ENCODE data around the gene SATL1.
A peak's percentile ranks its signal among the peaks of the same experiment; 100 is the strongest.
"Not testable (repeated sequence)": the region's sequence is repeated elsewhere in the genome, so short reads cannot be mapped to it uniquely, and the experiment has no call there.

Gene SATL1, protein sequence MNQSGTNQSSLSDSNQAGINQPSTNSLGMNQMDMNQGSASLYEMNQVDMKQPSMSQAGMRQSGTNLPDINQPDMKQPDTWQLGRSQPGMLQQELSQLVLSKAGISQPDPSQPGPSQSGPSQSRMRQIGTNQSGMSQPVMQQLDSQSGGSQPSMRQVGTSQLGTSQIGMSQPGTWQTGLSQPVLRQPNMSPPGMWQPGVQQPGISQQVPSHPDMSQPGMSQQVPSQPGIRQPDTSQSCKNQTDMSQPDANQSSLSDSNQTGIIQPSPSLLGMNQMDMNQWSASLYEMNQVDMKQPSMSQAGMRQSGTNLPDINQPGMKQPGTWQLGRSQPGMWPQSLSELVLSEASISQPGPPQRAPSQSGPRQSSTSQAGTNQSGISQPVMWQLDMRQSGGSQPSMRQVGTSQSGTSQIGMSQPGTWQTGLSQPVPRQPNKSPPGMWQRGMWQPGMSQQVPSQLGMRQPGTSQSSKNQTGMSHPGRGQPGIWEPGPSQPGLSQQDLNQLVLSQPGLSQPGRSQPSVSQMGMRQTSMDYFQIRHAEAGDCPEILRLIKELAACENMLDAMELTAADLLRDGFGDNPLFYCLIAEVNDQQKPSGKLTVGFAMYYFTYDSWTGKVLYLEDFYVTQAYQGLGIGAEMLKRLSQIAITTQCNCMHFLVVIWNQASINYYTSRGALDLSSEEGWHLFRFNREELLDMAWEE

GRCh38 chrX:85243761-85244449 lies at the start of gene SATL1, which contains the start of gene ZNF711:
Gene SATL1 (minus strand): TSS chrX:85243779. CDS start chrX:85108968, 134,811 bp downstream.
Gene ZNF711 (plus strand): TSS chrX:85243991. CDS start chrX:85247573, 3,582 bp downstream.
- DNase-seq, result peak; percentile 39

DNA sequence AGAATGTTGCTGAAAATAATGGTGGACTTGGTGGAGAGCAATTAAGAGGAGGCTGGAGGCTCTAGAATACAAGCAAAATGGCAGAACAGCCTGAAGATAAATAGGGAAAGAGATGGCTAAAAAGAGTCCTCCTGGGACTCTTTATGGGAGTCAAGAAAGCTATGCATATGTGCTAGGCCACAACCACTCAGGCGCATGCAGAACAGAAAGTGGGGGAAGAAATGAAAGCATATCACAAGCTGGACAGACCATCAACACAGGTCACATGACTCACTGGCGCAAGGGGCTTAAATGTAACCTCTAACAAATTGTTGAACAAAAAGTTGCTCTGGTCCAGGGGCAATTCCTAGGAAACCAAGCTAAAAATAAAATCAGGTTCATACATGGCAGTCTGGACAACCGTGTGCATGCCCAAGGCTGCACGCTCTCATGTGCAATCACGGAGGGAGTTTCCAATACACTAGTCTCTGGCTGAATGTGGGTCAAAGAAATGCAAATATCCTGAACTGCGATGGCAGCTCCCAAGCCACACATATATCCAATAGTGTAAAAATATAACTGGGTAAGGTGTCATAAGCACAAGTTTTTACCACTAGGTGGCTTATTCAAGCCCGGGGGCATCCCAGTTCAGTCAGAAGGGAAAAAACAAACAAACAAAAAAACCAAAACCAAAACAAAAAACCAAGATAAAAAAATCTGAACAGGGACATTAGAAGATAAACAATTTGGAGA lies 45.6 kb upstream of the SATL1 start:
- DNase-seq, result no peak

DNA sequence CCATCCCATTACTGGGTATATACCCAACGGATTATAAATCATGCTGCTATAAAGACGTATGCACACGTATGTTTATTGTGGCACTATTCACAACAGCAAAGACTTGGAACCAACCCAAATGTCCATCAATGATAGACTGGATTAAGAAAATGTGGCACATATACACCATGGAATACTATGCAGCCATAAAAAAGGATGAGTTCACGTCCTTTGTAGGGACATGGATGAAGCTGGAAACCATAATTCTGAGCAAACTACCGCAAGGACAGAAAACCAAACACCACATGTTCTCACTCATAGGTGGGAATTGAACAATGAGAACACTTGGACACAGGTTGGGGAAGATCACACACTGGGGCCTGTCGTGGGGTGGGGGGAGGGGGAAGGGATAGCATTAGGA lies 41.7 kb upstream of the SATL1 start:
- not testable (repeated sequence) for DNase-seq

GRCh38 chrX:85244450-85245211 lies 1.1 kb upstream of the SATL1 start:
- peak; percentile 9 for DNase-seq

DNA sequence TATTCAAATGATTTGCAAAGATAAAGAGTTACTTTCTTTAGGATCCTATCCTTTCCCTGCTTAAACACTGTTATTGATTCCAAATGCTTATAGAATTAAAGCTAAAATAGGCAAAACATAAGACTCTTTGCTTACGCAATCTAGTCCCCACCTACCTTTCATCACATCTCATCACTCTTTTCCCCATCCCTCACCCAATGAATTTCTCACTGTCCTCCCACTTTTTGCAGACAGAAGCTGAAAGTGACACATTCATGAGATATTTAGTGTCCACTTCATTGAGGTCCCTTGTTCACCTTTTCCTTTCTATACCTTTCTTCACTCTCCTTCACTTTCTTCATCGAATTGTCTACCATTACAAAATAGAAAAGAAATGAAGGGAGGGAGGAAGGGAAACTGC lies 424 bp downstream of the SATL1 start:
- DNase-seq, result no peak

- no peak for DNase-seq
These were observed 20.2 kb downstream of the SATL1 start for GRCh38 chrX:85223359-85223758.

GRCh38 chrX:85221361-85221760 lies 22.2 kb downstream of the SATL1 start:
- DNase-seq, result no peak

GRCh38 chrX:85215946-85216345 lies 27.6 kb downstream of the SATL1 start:
- no peak for DNase-seq

DNA sequence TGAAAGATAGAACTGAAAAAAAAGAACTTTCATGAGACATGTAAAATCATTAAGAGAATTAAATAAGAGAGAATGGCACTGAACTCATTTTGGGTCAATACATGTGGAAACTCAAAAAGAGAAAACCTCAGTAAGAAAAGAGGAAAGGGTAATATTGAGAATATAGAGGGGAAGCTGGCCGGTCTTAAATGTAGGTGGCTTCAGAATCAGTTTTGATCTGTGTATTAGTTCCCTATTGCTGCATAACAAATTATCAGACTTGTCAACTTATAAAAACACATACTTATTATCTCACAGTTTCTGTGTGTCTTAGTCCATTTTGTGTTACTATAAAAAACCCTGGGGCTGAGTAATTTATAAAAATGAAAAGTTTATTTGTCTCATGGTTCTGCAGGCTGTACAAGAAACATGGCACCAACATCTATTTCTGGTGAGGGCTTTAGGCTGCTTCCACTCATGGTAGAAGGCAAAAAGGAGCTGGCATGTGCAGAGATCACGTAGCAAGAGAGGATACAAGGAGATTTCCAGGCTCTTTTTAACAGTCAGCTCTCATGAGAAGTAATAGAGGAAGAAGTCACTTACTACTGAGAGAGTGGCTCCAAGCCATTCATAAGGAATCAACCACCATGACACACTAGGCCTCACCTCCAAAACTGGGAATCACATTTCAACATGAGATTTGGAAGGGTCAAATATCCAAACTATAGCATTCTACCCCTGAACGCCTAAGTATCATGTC lies 29.6 kb downstream of the SATL1 start:
- DNase-seq, result no peak

DNA sequence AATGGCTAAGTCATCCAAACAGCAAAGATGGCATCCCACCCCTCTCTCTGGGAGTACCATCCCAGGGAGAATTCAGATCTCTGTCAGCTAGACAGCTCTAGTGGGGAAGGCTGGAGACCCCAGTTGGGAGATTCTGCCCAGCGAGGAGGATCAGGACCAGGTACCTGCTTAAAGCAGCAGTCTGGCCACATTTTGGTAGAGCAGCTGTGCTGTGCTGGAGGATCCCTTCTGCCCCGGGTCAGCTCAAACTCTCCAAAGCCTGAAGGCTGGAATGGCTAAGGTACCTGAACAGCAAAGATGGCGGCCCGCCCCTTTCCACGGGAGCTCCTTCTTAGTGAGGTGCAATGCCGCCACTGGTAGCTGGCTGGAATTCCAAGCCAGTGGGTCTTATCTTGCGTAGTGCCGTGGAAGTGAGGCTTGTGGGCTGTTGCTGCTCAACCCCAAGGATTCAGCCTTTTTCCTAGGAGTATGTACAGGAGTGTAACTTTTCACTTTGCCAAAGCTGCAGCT lies 40.1 kb downstream of the SATL1 start:
- DNase-seq, result no peak

GRCh38 chrX:85196319-85196718 lies 47.3 kb downstream of the SATL1 start:
- no peak for DNase-seq

- DNase-seq, result no peak
These were observed 83.9 kb downstream of the SATL1 start for GRCh38 chrX:85159644-85160043.

DNA sequence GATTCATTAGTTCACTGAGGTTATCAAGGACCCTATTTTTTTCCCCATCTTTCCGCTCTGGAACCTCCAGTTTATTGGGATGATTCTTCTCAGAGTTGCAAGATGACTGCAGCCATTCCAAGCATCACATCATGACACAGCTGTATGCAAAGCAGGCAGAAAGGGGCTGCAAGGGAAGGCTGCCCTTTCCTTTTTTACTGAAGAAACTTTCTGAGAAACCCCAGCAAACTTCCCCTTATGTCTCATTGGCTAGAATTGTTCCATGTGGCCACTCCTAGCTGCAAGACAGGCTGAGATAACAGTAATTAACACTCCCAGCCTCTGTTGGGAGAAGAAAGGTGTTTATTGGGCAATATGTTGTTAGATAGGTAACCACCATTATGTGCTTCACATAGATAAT lies 102.6 kb downstream of the SATL1 start:
- DNase-seq, result no peak

DNA sequence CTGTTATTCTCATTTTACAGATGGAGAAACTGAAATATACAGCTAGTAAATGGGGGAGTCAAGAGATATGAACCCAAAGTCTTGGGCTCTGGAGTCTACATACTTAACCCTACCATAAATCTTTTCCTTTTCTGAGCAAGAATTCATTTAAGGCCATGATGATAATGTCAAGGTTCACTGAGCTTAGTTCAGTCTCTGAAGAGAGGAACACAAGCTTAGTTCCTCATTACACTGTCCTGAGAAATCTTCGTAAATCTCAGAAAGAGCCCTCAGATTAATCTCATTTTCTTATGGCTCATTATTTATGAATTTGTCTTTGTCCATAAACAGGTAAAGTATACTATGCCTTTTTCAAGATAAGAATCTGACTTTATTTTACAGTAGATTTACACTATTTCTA lies 104.2 kb downstream of the SATL1 start:
- no peak for DNase-seq

DNA sequence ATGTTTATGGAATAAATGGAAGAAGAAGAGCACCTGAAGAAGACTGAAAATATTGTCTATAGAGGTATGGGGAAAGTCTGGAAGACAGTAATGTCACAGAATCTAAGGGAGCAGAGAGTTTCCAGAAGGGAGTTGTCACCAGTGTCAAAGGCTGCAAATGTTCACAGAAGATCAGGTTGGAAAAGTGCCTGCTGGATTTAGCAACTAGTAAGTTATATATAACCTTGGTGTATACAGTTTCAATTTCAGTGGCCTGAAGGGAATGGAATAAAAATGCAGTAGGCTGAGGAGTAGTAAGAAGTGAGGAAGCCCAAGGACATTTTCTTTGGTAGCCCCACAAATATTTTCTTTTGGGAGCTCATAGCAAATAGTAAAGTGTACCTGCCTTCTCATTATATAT lies 107.2 kb downstream of the SATL1 start:
- no peak for DNase-seq

DNA sequence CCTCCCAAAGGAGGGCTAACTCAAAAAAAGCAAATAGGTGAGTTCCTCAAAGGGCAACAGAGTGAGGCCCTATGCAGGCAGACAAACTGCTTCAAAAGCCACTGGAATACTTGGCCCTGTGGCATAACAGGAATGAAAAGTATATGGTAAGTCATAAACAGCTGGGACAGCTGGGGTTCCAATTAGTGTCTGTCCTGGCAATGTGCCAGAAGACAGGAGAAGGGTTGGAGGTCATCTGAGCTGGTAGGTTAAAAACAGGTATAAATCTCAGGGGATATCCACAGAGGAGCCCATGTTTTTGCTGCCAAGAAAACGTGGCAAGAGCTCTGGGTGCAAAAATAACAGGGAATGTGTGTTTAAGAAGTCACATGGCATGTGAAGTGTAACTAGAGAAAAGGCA lies 128.3 kb downstream of the SATL1 start:
- no peak for DNase-seq

GRCh38 chrX:85114776-85115175 lies 128.8 kb downstream of the SATL1 start:
- no peak for DNase-seq

GRCh38 chrX:85114171-85114570 lies 129.4 kb downstream of the SATL1 start:
- no peak for DNase-seq

DNA sequence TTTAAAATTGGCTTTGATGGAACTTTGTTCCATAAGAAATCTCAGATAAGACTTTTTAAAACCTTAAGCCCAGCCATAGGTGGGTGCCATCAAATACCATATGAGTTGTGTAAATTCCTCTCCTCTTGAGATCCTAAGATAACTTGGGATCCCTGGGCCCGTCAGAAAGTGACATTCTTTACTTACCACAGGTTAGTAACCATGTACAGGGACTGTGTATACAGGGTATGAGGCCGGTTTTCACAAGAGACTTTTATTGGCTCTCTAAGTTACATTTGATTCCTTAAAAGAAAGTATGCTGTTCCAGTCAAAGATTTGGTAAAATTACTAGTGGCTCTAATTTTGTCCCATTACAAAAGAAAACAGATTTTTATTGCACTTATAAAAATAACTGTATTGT lies 129.8 kb downstream of the SATL1 start:
- DNase-seq, result no peak

DNA sequence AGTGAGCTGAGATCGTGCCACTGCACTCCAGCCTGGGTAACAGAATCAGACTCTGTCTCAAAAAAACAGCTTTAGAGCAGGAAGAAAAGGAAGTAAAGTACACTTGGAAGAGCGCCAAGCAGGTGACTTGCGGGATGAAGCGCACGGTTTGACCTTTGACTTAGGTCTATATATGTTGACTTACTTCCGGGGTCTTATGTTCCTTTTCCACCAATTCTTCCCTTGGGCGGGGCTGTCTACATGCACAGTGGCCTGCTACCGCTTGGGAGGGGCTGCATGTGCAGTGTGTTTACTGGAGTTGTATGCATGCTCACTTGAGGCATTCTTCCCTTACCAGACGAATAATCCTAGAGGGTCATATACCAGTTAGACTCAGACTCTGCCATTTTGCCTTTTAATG lies 131.3 kb downstream of the SATL1 start:
- DNase-seq, result no peak

DNA sequence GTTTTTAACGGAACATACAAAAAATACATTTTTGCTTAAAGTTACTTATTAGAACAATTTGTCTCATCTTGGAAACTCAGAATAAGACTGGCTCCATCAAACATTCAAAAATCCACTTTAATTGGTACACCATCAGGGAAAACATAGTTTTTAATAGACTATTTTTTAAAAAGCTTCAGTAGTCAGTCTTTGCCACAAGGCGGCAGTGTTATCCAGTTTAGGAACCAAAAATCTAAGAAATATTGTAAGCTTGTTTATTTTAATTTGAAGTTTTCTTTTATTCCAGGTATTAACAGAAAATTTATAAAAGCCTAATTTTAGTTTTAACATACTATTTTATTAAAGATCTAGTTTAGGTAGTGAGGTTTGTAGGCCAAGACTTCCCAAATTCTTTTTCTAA lies 132.2 kb downstream of the SATL1 start:
- peak; percentile 5 for DNase-seq
